Measurements from ENCODE around the gene KIF3B.

DNA sequence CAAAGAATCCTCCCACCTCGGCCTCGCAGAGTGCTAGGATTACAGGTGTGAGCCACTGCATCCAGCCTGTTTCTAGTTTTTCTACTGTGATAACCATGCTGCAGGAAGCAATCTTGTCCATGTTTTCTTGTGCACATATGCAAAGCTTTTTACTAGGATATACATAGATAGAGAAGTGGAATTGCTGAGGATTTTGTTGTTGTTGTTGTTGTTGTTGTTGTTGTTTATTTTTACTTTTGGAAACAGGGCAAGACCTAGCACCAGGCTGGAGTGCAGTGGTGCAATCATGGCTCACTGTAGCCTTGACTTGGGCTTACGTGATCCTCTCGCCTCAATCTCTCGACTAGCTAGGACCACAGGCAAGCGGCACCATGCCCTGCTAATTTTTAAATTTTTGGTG lies 23.2 kb downstream of the KIF3B start:
- TF ChIP-seq, protein P1, sequence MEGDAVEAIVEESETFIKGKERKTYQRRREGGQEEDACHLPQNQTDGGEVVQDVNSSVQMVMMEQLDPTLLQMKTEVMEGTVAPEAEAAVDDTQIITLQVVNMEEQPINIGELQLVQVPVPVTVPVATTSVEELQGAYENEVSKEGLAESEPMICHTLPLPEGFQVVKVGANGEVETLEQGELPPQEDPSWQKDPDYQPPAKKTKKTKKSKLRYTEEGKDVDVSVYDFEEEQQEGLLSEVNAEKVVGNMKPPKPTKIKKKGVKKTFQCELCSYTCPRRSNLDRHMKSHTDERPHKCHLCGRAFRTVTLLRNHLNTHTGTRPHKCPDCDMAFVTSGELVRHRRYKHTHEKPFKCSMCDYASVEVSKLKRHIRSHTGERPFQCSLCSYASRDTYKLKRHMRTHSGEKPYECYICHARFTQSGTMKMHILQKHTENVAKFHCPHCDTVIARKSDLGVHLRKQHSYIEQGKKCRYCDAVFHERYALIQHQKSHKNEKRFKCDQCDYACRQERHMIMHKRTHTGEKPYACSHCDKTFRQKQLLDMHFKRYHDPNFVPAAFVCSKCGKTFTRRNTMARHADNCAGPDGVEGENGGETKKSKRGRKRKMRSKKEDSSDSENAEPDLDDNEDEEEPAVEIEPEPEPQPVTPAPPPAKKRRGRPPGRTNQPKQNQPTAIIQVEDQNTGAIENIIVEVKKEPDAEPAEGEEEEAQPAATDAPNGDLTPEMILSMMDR (IDR thresholded peaks at IDR 0.05; ENCODE audit: low read length), result no peak
- TF ChIP-seq EZH2 (IDR thresholded peaks at IDR 0.05; ENCODE audit: borderline replicate concordance, low read length), result no peak
